Natural killer cell (primary cell): ENCODE data around the gene GNG7. TPM values are rescaled to one million over a fixed set of nuclear protein-coding genes. Genes with fewer than 3 reads are reported as not detected.
A peak's percentile ranks its signal among the peaks of the same experiment; 100 is the strongest.

Source experiments
- ATAC-seq, 3 donors: fragments of 150-1000 bp in 2 of 3; fragments of 200-7000 bp in 1 of 3; cut with Tn5 transposase; 1 replicate in 1 of 3; 2 replicates in 2 of 3; pipeline ENCODE4 v1.10.0; 2021; ENCODE audit warnings: mild to moderate bottlenecking in 2 of 3, moderate library complexity in 2 of 3
- DNase-seq, 2 donors: peaks; one replicate each; pipeline versions ENCODE4 v3.0.0 to v3.0.0-alpha.2; 2013 to 2021; ENCODE audit warnings: mixed read lengths in 1 of 2
- H3K27ac ChIP-seq: one replicate; pipeline ENCODE4 v1.5.1; 2013; ENCODE audit warnings: mild to moderate bottlenecking, low read length
- H3K27me3 ChIP-seq: one replicate; pipeline ENCODE4 v1.6.1; 2013; ENCODE audit warnings: low read length; ENCODE audit not compliant: control insufficient read depth, insufficient read depth
- H3K36me3 ChIP-seq: one replicate; pipeline ENCODE4 v1.6.1; 2013; ENCODE audit warnings: low read length; ENCODE audit not compliant: control insufficient read depth, insufficient read depth
- H3K4me1 ChIP-seq: one replicate; pipeline ENCODE4 v1.6.1; 2013; ENCODE audit warnings: low read length; ENCODE audit not compliant: control insufficient read depth, insufficient read depth
- H3K4me3 ChIP-seq: one replicate; pipeline ENCODE4 v1.5.1; 2013; ENCODE audit warnings: low read length
- H3K9me3 ChIP-seq: one replicate; pipeline ENCODE4 v1.6.1; 2013; ENCODE audit warnings: low read length; ENCODE audit not compliant: control insufficient read depth, insufficient read depth
- H3K27ac Mint-ChIP-seq, 2 donors: one replicate each; pipeline ENCODE4 v1.8.0; 2022; ENCODE audit warnings: mild to moderate bottlenecking in 2 of 2, mixed read lengths in 2 of 2, moderate library complexity in 1 of 2
- H3K27me3 Mint-ChIP-seq, 2 donors: one replicate each; pipeline ENCODE4 v1.8.0; 2022; ENCODE audit warnings: low read depth in 2 of 2, mixed read lengths in 2 of 2
- H3K36me3 Mint-ChIP-seq: one replicate; pipeline ENCODE4 v1.8.0; 2022; ENCODE audit warnings: mixed read lengths
- H3K4me1 Mint-ChIP-seq, 2 donors: one replicate each; pipeline ENCODE4 v1.8.0; 2022; ENCODE audit warnings: mixed read lengths in 2 of 2
- H3K4me3 Mint-ChIP-seq: one replicate; pipeline ENCODE4 v1.8.0; 2022; ENCODE audit warnings: mild to moderate bottlenecking, moderate library complexity, mixed read lengths
- H3K9me3 Mint-ChIP-seq, 2 donors: one replicate each; pipeline ENCODE4 v1.8.0; 2022; ENCODE audit warnings: mixed read lengths in 2 of 2
- CTCF ChIP-seq: fragments of 200-600 bp; IDR thresholded peaks from one replicate; pipeline ENCODE4 v1.8.0; 2022; ENCODE audit warnings: antibody characterized with exemption
- WGBS: methylation state at CpG from one replicate; pipeline ENCODE4 v1.1.7; 2013; ENCODE audit warnings: missing lambda C conversion rate; ENCODE audit not compliant: insufficient coverage; 5-methylcytosine and 5-hydroxymethylcytosine counted together
- intact Hi-C: fragments of 100-400 bp; cut with micrococcal nuclease; formaldehyde crosslinking; loops from one replicate; pipeline ENCODE4 v1.14.2; 2022
- total RNA-seq, 4 donors: library from RNA; stranded (reverse); fragments of 120-200 nt in 1 of 4; gene quantifications; one replicate each; pipeline versions ENCODE4 v1.2.3 to v1.2.4, GENCODE V29; 2013 to 2022

GNG7 gene
- total RNA-seq, 3 donors from 2014 or later (not counting 1 experiment from before 2014, with no cell fraction given), result 0.75 to 4.8 (median 1.5) TPM

DNA sequence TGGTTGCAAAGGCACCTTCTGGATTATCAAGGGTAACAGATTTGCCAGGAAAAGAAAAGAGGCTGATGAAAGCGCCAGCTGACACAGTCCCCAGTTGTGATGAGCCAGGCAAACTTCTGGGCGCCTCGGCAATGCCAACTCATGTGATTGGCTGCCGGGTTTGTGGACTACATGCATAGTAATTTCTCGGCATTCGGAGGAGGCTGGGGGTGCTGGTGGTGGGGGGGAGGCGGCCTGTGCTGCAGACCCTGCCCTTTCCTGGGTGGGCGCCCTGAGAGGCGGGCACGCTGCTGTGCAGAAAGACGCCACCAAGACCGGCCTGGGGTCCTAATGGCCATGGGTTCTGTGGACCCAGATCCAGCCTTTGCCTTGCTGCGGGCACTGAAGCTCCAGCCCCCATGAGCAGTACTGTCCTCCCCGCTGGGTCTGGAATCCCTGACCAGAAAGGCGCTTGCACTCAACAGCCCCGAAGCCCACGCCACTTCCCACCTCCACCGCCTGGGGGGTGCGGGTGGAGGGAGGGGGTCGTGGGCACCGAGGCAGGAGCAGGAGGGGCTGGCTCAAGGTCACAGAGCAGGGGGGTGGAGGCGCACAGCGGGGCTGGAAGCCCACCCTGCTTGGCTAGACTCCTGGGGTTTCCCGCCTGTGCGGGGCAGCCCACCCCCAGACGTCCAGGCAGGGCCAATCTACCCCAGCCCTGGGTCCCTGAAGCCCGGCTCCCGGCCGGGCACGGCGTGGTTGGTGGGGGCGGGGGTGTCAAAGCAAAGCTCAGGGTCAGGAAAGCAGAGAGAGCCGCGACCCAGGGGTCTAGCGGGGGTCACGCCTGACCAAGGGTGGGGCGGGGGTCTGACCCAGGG lies 17.7 kb upstream of the GNG7 start:
- no peaks in the 10 kb centered on the region for H3K36me3 ChIP-seq
- H3K27me3 ChIP-seq, result peaks cover 17% of the 10 kb centered on the region
- TF ChIP-seq CTCF, result no peak
- no peak overlapping the region for H3K4me3 Mint-ChIP-seq
- 10% methylated on average over 36 of the region's 37 CpGs for WGBS
- intact Hi-C loops, result no loop called here
- no peak overlapping the region for H3K27ac Mint-ChIP-seq
- H3K27ac ChIP-seq, result no peak overlapping the region
- no peaks in the 10 kb centered on the region for H3K36me3 Mint-ChIP-seq
- ATAC-seq (no peak), DNase-seq (no peak)
- peaks cover 3 to 6% of the 10 kb centered on the region in 2 donors for H3K9me3 Mint-ChIP-seq
- peaks cover 4% of the 10 kb centered on the region for H3K9me3 ChIP-seq
- H3K4me3 ChIP-seq, result peak overlapping the region; percentile 12
- peaks cover 8 to 12% of the 10 kb centered on the region in 2 donors for H3K27me3 Mint-ChIP-seq
- peaks cover 0 to 2% of the 10 kb centered on the region in 2 donors for H3K4me1 Mint-ChIP-seq
- peaks cover 11% of the 10 kb centered on the region for H3K4me1 ChIP-seq

DNA sequence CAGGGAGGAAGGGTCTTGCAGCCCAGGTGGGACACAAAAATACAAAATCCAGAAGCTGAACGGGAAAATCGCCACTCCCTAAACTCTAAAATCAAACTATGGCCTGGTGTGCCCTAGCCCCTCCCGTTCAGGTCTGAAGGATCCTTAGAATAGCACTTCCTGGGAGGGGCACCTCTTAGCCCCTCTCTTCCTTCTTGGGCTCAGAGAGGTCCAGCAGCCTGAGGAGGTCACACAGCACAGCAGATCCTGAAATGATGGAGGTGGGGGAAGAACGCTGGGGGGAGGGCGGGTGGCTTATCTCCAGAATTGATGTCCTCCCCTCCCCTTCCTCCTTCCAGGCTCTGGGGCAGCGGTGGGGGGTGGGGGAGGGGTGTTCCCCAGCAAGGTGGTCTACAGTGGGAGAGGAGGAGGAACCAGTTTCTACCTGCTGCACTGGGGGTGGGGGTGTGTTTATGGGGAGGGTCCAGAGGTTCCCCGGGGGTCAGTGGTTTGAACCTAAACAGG lies 16.8 kb upstream of the GNG7 start:
- no peaks in the 10 kb centered on the region for H3K36me3 Mint-ChIP-seq
- peaks cover 3 to 8% of the 10 kb centered on the region in 2 donors for H3K9me3 Mint-ChIP-seq
- no peak overlapping the region for H3K4me3 ChIP-seq
- no peak for TF ChIP-seq CTCF
- DNase-seq, result no peak
- H3K36me3 ChIP-seq, result no peaks in the 10 kb centered on the region
- no peak for ATAC-seq
- H3K4me1 Mint-ChIP-seq, result peaks cover 0 to 5% of the 10 kb centered on the region in 2 donors
- no peak overlapping the region for H3K4me3 Mint-ChIP-seq
- peaks cover 11% of the 10 kb centered on the region for H3K4me1 ChIP-seq
- peaks cover 4 to 11% of the 10 kb centered on the region in 2 donors for H3K27me3 Mint-ChIP-seq
- H3K9me3 ChIP-seq, result peaks cover 7% of the 10 kb centered on the region
- H3K27ac ChIP-seq, result no peak overlapping the region
- peaks cover 17% of the 10 kb centered on the region for H3K27me3 ChIP-seq
- no peak overlapping the region for H3K27ac Mint-ChIP-seq
- intact Hi-C loops, result no loop called here
- 63% methylated on average over 4 of the region's 7 CpGs for WGBS

DNA sequence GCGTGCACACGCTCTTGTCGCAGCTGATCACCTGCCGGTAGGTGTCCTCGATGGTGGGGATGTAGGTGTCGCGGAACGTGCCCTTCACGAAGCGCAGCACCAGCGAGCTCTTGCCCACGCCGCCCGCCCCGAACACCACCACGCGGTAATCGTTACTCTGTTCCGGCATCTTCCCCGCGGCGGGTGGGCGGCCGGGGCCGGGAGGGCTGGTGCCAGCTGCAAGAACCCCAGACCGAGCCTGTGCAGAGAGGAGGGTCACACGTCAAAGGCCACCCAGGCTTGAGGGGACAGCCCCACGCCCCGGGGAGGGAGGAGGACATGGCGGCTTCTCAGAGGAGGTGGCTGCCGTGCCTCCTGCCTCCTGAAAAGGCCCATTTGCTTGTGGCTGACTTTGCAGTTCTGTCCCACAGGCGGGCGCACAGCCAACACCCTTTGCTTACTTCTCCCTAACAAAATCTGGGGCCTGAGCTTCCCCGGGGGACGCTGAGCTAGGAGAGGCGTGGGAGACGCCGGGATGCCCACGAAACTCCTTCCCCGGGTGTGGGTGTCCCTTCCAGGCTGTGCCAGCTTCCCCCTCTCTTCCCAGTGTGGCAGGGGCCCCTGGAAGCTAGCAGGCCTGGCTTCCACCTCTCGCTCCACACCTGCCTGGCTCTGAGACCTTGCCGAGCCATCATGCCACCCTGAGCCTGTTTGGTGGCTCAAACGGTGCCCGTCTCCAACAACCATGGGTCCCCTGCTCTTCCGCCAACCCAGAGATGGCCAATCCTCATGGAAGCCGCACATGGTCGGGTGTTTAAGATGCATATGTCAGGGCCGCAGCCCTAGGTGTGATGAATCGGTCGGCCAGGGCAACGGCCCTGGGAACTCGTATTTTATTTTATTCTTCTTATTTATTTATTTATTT lies 15.4 kb upstream of the GNG7 start:
- no peak overlapping the region for H3K27ac ChIP-seq
- no peaks in the 10 kb centered on the region for H3K36me3 Mint-ChIP-seq
- no peak for DNase-seq

More for the DNA sequence above, 15.4 kb upstream of the GNG7 start:
- H3K4me1 ChIP-seq, result peaks cover 11% of the 10 kb centered on the region
- H3K9me3 ChIP-seq, result peaks cover 7% of the 10 kb centered on the region
- H3K4me3 ChIP-seq, result no peak overlapping the region
- Mint-ChIP-seq H3K27ac (no peak overlapping the region), H3K4me1 (peaks cover 0 to 5% of the 10 kb centered on the region in 2 donors), H3K9me3 (peaks cover 3 to 8% of the 10 kb centered on the region in 2 donors), H3K27me3 (peaks cover 0 to 9% of the 10 kb centered on the region in 2 donors), H3K4me3 (no peak overlapping the region)
- H3K27me3 ChIP-seq, result peaks cover 17% of the 10 kb centered on the region
- WGBS, result 89% methylated on average over 46 of the region's 52 CpGs
- H3K36me3 ChIP-seq, result no peaks in the 10 kb centered on the region
- TF ChIP-seq CTCF, result no peak
- ATAC-seq, result no peak
- intact Hi-C loops, result no loop called here
